ENCODE results near the gene APBA1. TPM values are rescaled to one million over a fixed set of nuclear protein-coding genes. Genes with fewer than 3 reads are reported as not detected.

Gene APBA1
- 11.8 and 15.2 TPM in 2 replicates for total RNA-seq

GRCh38 chr9:69671879-69672595 lies at the start of gene APBA1:
TSS of gene APBA1 (minus strand) at chr9:69672371.

Other genes with a start within 250 kb of the APBA1 start
- gene PTAR1, start 87.6 kb upstream of the APBA1 start, total RNA-seq, result 73.3 and 77.1 TPM in 2 replicates
- gene CFAP95, start 148.4 kb upstream of the APBA1 start, total RNA-seq, result not detected in 2 replicates